A549 (cell line): ENCODE data around the gene CARMIL1.

ENCODE experiments used
- BHLHE40 ChIP-seq: IDR thresholded peaks from 2 replicates; pipeline ENCODE4 v1.6.1; 2012; ENCODE audit warnings: low read depth, low read length, inconsistent platforms
- CBX8 ChIP-seq: fragments of 200-600 bp; sonication (generic); IDR thresholded peaks from 2 replicates; pipeline ENCODE4 v1.6.1; 2016
- CEBPB ChIP-seq, 2 experiments: fragments of >200 bp in 1 of 2; sonication (Bioruptor Twin) in 1 of 2; formaldehyde crosslinking in 1 of 2; IDR thresholded peaks; 2 replicates each; pipeline ENCODE4 v1.6.1; 2012 to 2016
- CTCF ChIP-seq: fragments of >200 bp; sonication (Bioruptor Twin); formaldehyde crosslinking; IDR thresholded peaks from 3 replicates; pipeline ENCODE4 v1.5.1; 2016
- EP300 ChIP-seq, 2 experiments: fragments of >200 bp; sonication (Bioruptor Twin); formaldehyde crosslinking; IDR thresholded peaks; 2 replicates in 1 of 2; 3 replicates in 1 of 2; pipeline ENCODE4 v1.6.1; 2016 to 2017
- FOSB ChIP-seq: fragments of 250-450 bp; sonication (Bioruptor Pico); IDR thresholded peaks from 2 replicates; pipeline ENCODE4 v1.5.0; 2020; ENCODE audit warnings: mild to moderate bottlenecking, moderate library complexity
- POLR2A ChIP-seq: IDR thresholded peaks from 2 replicates; pipeline ENCODE4 v1.6.1; 2012; ENCODE audit warnings: mild to moderate bottlenecking, low read length
- REST ChIP-seq: fragments of 200-600 bp; sonication (generic); IDR thresholded peaks from 2 replicates; pipeline ENCODE4 v1.6.1; 2016; ENCODE audit warnings: antibody characterized with exemption, mild to moderate bottlenecking, moderate library complexity
- TP53 ChIP-seq: fragments of 250-450 bp; sonication (Bioruptor Pico); IDR thresholded peaks from 2 replicates; pipeline ENCODE4 v1.5.0; 2021; ENCODE audit warnings: mild to moderate bottlenecking, moderate library complexity

GRCh38 chr6:25628471-25629197, 349.5 kb downstream of the CARMIL1 start:
- TF ChIP-seq POLR2A, result no peak
- no peak for TF ChIP-seq CEBPB (IDR thresholded peaks at IDR 0.05)
- no peak for TF ChIP-seq CTCF
- no peak for TF ChIP-seq FOSB (CRISPR knock-in tag)
- no peak for TF ChIP-seq REST
- TF ChIP-seq EP300 (IDR thresholded peaks at IDR 0.05), result no peak
- TF ChIP-seq BHLHE40, result no peak
- TF ChIP-seq TP53 (CRISPR knock-in tag), result no peak
- TF ChIP-seq CBX8, result no peak
